Measurements from ENCODE around the gene WDR90. TPM values are rescaled to one million over a fixed set of nuclear protein-coding genes. Genes with fewer than 3 reads are reported as not detected.

The WDR90 gene
- total and polyA plus RNA-seq, 8 donors: 14.7 to 91.3 (median 22.3) TPM

DNA sequence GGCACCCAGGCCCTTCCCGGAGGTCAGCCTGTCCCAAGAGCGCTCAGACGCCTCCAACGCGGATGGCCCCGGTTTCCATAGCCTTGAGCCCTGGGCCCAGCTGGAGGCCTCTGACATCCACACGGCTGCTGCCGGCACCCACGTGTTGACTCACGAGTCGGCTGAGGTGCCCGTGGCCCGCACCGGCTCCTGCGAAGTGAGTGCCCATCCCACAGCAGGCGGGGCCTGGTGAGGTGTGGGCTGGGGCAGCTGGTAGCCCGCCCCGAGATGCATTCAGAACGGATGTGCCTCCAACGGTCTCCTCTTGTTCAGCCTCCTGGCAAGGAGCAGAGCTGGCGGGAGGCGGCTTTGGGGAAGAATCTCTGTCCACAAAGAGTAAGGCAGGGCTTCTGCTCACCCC is 2.7 kb downstream of the WDR90 start:
- 92 to 95% methylated on average over 22 of the region's 22 CpGs for WGBS, 2 donors
- FAIRE-seq (no peak), ATAC-seq (no peak), DNase-seq (peak in 1 of 6 donors; percentile 81)
- intact Hi-C loops (cut with DNase I): loop anchor here in 1 of 3 donors (10.0 kb wide), 1 partner anchor 267 kb away; the partner anchor contains the start of gene PGAP6
- Histone ChIP-seq H3K9me3 (no peaks in the 10 kb centered on the region), H3K27ac (no peak overlapping the region), H3K4me1 (peaks cover 12 to 21% (median 20%) of the 10 kb centered on the region in 3 donors), H3K4me3 (no peak overlapping the region), H3K36me3 (peaks cover 0 to 12% (median 0%) of the 10 kb centered on the region in 3 donors), H3K27me3 (no peaks in the 10 kb centered on the region)
- TF ChIP-seq, protein P1, sequence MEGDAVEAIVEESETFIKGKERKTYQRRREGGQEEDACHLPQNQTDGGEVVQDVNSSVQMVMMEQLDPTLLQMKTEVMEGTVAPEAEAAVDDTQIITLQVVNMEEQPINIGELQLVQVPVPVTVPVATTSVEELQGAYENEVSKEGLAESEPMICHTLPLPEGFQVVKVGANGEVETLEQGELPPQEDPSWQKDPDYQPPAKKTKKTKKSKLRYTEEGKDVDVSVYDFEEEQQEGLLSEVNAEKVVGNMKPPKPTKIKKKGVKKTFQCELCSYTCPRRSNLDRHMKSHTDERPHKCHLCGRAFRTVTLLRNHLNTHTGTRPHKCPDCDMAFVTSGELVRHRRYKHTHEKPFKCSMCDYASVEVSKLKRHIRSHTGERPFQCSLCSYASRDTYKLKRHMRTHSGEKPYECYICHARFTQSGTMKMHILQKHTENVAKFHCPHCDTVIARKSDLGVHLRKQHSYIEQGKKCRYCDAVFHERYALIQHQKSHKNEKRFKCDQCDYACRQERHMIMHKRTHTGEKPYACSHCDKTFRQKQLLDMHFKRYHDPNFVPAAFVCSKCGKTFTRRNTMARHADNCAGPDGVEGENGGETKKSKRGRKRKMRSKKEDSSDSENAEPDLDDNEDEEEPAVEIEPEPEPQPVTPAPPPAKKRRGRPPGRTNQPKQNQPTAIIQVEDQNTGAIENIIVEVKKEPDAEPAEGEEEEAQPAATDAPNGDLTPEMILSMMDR (IDR thresholded peaks at IDR 0.05): no peak

DNA sequence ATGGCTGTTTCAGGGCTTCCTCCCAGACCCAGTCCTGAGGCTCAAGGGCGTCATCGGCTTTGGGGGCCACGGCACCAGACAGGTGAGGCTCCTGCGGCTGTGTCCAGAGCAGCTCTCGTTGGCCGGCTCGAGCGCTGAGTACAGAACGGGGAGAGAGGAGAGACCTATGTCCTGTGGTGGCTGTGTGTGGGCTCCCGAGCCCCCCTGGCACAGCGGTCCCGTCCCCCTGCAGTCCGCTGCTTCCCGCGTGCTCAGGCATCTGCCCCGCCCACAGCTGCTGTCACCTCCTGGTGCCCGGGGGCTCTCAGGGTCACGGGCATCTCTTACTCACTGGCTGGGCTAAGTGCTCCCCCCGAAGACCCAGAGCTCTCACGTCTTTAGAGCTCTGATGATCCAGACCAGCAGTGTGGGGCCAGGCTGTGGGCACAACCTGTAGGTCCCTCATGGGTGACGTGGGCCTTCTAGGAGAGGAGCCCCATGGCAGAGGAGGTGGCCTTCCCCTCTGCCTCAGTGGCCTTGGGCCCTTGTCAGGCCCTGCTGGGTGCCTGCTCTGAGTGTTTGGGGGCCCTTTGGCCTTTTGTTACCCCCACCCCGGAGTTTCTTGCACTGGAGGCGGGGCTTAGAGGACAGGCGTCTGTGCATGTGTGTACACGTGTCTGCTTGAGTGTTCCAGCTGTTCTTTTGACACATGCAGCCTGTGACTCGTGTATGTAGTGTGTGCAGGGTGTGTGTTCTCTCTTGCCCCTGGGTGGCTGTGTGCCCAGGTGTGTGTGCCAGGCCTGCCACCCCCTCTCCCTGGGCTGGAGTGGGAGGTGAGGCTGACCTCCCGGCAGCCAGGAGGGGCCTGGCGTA is 3.5 kb downstream of the WDR90 start:
- no peak for ATAC-seq
- Histone ChIP-seq H3K27ac (no peak overlapping the region), H3K4me1 (peaks cover 9 to 18% (median 11%) of the 10 kb centered on the region in 3 donors), H3K9me3 (no peaks in the 10 kb centered on the region), H3K4me3 (no peak overlapping the region), H3K27me3 (no peaks in the 10 kb centered on the region), H3K36me3 (peaks cover 0 to 12% (median 0%) of the 10 kb centered on the region in 3 donors)
- intact Hi-C loops (cut with DNase I): loop anchor here in 1 of 3 donors (10.0 kb wide), 1 partner anchor 268 kb away; the partner anchor contains the start of gene PGAP6
- FAIRE-seq: no peak
- 88 to 91% methylated on average over 25 to 28 of the region's 28 CpGs for WGBS, 2 donors
- TF ChIP-seq, protein P1 (IDR thresholded peaks at IDR 0.05): no peak
- no peak for DNase-seq

DNA sequence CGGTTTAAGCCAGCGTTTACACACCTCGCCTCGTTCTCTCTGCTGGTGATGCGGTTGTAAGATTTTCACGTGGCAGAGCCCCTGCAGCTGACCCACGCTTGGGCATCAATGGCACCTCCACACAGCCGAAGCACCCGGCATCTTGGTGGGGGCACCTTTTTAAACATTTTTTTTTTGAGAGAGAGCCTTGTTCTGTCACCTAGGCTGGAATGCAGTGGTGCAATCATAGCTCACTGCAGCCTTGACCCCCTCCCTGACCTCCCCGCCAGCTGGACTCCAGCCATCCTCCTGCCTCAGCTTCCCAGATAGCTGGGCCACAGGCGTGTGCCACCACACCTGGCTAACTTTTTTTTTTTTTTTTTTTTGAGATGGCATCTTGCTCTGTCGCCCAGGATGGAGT is 4.9 kb downstream of the WDR90 start:
- no peak overlapping the region for H3K27ac ChIP-seq
- intact Hi-C loops (cut with DNase I): loop anchor here in 1 of 3 donors (10.0 kb wide), 1 partner anchor 269 kb away; the partner anchor contains the start of gene PGAP6
- TF ChIP-seq, protein P1 (IDR thresholded peaks at IDR 0.05): no peak
- FAIRE-seq (no peak), ATAC-seq (no peak), DNase-seq (no peak)
- peaks cover 0 to 12% (median 0%) of the 10 kb centered on the region in 3 donors for H3K36me3 ChIP-seq
- H3K4me1 ChIP-seq: peaks cover 0 to 6% (median 0%) of the 10 kb centered on the region in 3 donors
- H3K9me3 ChIP-seq: no peaks in the 10 kb centered on the region
- H3K4me3 ChIP-seq: no peak overlapping the region
- no peaks in the 10 kb centered on the region for H3K27me3 ChIP-seq
- 86 to 88% methylated on average over 12 of the region's 12 CpGs for WGBS, 2 donors

DNA sequence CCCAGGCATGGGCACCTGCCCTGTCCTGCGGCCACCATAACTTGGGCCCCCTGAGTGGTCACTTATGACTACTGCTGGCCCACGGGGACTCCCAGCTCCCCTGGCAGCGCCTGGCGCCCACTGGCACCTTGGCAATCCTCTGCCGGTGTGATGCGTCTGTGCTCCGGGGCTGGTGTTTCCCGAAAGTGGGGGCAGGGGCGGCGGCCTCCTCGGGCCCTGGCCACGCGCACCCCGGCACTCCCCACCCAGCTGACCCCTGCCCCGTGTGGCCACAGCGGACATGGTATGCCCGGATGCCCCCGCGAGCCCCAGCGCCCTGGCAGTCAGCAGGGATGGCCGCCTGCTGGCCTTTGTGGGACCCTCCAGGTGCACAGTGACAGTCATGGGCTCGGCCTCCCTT is 8.3 kb downstream of the WDR90 start:
- intact Hi-C loops (cut with DNase I): loop anchor here in 1 of 3 donors (10.0 kb wide), 1 partner anchor 273 kb away; the partner anchor contains the start of gene PGAP6
- Histone ChIP-seq H3K4me1 (peaks cover 5 to 7% (median 5%) of the 10 kb centered on the region in 3 donors), H3K9me3 (no peaks in the 10 kb centered on the region), H3K36me3 (peaks cover 0 to 12% (median 0%) of the 10 kb centered on the region in 3 donors), H3K27me3 (no peaks in the 10 kb centered on the region), H3K27ac (no peak overlapping the region), H3K4me3 (no peak overlapping the region)
- no peak for DNase-seq
- WGBS, 2 donors: 96 to 97% methylated on average over 19 to 22 of the region's 22 CpGs
- TF ChIP-seq, protein P1 (IDR thresholded peaks at IDR 0.05): no peak
- no peak for ATAC-seq
- no peak for FAIRE-seq
